GM19239 (cell line): ENCODE data around the gene KIF22.
"Not testable (repeated sequence)": the region's sequence is repeated elsewhere in the genome, so short reads cannot be mapped to it uniquely, and the experiment has no call there.

ENCODE experiments used
- DNase-seq: peaks from one replicate; pipeline ENCODE4 v3.0.0; 2011; ENCODE audit warnings: low spot score; ENCODE audit not compliant: insufficient read length
- FAIRE-seq: peaks from 2 replicates; lab custom pipeline; 2011; peaks lifted over from hg19 to GRCh38; lab: Jason Lieb, UNC

The KIF22 gene

DNA sequence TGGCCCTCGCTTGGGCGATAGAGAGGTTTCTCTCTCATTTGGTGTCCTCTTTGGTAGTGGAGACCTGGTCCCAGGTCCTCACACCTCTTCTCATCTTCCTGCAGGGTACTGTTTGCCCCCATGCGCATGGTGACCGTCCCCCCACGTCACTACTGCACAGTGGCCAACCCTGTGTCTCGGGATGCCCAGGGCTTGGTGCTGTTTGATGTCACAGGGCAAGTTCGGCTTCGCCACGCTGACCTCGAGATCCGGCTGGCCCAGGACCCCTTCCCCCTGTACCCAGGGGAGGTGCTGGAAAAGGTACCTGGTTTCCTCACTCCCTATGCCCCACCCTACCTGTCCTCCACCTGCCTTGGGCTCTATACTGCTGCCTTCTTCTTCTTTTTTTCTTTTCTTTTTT, 40.2 kb downstream of the KIF22 start:
- FAIRE-seq (no peak), DNase-seq (no peak)

DNA sequence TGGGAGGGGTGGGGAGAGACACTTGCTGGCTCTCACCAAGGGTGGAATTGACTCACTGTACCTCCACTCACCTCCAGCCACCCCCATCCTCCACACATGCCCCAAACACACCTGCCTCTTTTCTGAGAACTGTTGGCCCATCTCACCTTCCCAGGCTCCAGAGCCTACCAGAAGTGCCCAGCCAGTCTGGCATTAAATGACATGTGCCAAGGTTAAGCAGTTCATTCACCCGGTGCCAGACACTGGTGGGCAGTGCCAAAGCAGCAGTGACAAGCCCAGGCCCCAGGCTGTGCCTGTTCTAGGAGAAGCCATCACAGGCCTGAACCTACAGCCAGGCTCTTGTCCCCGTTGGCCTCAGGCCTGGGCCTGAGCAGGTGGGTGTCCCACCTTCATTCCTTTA, 40.9 kb downstream of the KIF22 start:
- DNase-seq (no peak), FAIRE-seq (no peak)

DNA sequence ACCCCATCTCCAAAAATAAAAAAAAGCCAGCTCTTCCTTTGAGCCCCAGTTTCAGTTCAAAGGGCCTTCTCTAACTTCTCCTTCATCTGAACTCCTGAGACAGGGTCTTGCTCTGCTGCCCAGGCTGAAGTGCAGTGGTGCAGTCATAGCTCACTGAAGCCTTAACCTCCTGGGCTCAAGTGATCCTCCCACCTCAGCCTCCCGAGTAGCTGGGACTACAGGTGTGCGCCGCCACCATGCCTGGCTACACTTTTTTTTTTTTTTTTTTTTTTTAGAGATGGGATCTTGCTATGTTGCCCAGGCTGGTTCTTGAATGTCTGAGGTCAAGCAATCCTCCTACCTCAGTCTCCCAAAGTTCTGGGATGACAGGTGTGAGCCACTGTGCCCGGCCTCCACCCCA, 42.7 kb downstream of the KIF22 start:
- not testable (repeated sequence) for DNase-seq, FAIRE-seq

DNA sequence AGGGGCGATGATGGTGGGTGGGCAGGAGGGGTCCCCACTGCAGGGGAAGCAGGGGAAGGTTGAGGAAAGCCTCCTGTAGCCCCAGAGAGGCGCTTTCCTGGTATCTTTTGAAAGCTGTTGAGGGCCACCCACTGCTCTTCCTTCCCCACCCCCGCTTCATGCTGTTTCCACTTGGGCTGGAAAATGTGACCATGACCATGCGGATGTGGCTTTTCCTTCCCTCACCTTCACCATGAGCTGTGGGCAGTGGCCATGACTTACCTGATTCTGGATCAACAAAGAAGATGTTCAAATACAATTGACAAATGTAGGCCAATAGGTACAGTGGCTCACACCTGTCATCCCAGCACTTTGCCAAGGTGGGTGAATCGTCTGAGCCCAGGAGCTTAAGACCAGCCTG, 43.5 kb downstream of the KIF22 start:
- no peak for DNase-seq
- FAIRE-seq, result no peak

DNA sequence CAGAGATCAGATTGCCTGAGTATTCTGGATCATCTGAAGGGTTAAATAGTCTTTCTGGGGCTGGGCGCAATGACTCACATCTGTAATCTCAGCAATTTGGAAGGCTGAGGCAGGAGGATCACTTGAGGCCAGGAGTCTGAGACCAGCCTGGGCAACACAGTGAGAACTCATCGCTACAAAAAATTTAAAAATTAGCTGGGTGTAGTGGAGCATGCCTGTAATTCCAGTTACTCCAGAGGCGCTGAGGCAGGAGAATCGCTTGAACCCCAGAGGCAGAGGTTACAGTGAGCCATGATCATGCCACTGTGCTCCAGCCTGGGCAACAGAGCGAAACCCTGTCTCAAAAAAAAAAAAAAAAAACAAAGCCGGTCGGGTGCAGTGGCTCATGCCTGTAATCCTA, 45.4 kb downstream of the KIF22 start:
- DNase-seq, result no peak
- no peak for FAIRE-seq

DNA sequence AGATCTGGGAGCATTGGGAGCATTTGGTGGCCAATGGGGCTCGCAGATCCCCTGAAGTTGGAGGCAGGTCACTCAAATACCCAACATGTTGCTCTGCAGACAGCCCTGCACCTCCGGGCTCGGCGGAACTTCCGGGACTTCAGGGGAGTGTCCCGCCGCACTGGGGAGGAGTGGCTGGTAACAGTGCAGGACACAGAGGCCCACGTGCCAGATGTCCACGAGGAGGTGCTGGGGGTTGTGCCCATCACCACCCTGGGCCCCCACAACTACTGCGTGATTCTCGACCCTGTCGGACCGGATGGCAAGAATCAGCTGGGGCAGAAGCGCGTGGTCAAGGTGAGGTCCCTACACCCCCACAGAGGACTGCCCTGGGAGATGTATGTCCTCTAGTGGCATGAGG, 46.1 kb downstream of the KIF22 start:
- no peak for FAIRE-seq
- DNase-seq, result no peak

DNA sequence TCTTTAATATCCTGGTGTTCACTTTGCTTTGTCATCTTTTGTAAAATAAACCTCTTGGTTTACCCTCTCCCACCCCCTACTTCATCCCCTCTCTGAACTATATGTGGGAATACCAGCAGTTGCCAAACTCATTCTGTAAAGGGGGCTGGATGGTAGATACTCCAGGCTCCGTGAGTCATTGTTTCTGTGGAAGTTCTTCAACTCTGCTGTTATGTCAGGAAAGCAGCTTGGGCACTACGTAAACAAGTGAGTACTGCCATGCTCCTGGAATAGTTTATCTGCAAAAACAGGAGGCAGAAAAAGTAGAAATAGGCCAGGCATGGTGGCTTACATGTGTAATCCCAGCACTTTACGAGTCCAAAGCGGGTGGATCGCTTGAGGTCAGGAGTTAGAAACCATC, 47.3 kb downstream of the KIF22 start:
- FAIRE-seq (no peak), DNase-seq (no peak)

DNA sequence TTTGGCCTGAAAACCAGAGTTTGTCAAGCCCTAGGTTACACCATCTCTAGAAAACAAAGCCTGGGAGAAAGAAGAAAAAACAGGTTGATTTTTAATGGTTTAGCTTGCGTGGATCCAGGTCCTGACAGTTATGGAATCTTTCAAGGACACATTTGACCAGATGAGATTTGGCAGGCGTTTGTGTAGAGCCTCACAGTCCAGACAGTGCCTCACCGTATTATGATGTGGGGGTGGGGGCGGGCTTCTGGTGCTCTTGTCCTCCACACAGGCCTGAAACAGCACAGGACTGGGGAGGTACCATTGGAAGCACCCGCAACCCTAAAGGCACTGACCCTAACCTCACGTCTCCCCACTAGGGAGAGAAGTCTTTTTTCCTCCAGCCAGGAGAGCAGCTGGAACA, 49.3 kb downstream of the KIF22 start:
- DNase-seq (no peak), FAIRE-seq (no peak)

DNA sequence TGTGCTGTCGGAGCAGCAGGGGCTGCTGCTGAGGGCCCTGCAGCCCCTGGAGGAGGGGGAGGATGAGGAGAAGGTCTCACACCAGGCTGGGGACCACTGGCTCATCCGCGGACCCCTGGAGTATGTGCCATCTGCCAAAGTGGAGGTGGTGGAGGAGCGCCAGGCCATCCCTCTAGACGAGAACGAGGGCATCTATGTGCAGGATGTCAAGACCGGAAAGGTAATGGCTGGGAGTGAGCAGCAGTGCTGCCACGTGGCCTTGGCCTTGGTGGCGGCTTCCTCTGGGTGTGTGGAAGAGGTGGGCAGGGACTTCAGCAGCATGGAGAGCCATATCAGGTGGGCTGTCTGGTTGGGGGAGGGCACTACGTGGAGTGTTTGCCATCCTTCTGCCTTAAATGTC, 49.7 kb downstream of the KIF22 start:
- DNase-seq, result no peak
- no peak for FAIRE-seq

DNA sequence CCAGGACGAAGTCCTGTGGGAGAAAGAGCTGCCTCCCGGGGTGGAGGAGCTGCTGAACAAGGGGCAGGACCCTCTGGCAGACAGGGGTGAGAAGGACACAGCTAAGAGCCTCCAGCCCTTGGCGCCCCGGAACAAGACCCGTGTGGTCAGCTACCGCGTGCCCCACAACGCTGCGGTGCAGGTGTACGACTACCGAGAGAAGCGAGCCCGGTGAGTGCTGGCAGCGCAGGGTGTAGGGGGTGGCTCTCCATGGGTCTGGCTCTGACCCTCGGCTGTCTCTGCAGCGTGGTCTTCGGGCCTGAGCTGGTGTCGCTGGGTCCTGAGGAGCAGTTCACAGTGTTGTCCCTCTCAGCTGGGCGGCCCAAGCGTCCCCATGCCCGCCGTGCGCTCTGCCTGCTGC, 51.1 kb downstream of the KIF22 start:
- DNase-seq, result no peak
- FAIRE-seq, result no peak

DNA sequence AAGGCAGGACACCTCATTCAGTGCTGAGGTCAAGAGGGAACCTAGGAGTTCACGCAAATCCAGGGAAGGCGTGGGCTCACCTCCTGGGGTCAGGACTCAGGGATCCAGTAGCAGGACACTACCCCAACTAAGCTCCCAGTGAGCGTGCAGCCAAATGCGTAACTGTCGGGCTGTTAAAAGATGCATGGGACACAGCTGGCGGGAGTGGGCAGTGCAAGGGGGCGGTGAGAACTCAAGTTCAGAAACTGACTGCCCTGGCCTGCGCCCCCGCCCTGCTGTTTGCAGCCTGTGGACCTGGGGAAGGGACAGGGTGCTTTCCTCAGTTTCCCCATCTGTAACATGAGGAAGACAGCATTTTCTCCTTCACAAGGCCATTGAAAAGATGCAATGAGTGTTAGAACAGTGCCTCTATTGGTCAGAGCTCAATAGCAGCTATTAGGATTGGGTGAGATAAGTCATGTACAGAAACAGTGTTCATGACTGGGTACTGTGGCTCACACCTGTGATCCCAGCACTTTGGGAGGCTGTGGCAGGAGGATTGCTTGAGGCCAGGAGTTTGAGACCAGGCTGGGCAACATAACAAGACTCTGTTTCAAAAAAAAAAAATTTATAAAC, 52.3 kb downstream of the KIF22 start:
- no peak for FAIRE-seq
- DNase-seq, result no peak

DNA sequence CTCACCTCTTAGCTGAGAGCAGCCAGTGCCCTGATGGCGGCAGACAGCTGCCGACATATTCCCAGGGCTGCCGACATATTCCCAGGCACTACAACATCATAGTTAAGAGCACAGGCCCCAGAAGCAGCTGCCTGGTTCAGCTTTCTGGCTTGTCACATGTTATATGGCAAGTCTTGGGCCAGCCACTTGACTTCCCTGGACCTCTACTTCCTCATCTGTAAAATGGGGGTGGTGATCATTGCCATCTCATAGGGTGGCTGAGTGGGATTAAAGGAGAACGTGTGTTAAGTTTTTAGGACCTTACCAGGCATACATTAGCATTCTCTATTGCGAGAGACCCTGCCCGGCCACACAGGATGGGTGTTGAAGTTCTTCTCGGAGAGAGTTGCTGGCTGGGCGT, 53.4 kb downstream of the KIF22 start:
- no peak for FAIRE-seq

DNA sequence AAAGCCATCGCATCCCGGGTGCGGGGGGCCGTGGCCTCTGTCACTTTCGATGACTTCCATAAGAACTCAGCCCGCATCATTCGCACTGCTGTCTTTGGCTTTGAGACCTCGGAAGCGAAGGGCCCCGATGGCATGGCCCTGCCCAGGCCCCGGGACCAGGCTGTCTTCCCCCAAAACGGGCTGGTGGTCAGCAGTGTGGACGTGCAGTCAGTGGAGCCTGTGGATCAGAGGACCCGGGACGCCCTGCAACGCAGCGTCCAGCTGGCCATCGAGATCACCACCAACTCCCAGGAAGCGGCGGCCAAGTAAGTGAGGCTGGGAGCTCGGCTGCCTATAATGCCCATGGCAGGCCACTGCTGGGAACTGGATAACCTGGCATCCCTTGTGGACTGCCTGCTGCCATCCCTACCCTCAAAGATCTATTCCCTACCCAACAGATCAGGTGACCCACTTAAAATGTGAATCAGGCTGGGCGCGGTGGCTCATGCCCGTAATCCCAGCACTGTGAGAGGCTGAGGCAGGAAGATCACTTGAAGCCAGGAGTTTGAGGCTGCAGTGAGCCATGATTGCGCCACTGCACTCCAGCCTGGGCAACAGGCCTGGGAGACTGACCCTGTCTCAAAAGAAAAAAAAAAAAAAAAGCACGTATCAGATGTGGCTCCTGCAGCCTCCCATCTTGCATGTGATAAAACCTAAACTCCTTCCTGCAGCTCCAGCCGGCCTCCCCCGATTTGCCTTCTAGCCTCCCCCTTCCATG, 54.2 kb downstream of the KIF22 start:
- FAIRE-seq, result no peak
- DNase-seq, result no peak

More for the DNA sequence above, 53.4 kb downstream of the KIF22 start:
- DNase-seq, result no peak

DNA sequence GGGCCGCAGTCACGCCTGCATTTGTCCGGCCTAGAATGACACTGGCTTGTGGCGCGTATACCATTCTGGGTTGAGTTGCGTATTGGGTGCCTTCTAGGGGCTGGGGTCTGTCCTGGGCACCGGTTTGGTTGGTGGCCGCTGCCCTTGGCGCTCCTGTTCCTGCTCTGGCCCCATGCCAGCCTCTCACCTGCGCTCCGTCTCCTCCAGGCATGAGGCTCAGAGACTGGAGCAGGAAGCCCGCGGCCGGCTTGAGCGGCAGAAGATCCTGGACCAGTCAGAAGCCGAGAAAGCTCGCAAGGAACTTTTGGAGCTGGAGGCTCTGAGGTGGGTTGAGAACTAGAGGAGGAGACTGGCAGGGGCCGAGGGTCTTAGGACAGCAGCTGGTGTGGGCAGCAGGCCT, 55.1 kb downstream of the KIF22 start:
- FAIRE-seq, result no peak
- no peak for DNase-seq

DNA sequence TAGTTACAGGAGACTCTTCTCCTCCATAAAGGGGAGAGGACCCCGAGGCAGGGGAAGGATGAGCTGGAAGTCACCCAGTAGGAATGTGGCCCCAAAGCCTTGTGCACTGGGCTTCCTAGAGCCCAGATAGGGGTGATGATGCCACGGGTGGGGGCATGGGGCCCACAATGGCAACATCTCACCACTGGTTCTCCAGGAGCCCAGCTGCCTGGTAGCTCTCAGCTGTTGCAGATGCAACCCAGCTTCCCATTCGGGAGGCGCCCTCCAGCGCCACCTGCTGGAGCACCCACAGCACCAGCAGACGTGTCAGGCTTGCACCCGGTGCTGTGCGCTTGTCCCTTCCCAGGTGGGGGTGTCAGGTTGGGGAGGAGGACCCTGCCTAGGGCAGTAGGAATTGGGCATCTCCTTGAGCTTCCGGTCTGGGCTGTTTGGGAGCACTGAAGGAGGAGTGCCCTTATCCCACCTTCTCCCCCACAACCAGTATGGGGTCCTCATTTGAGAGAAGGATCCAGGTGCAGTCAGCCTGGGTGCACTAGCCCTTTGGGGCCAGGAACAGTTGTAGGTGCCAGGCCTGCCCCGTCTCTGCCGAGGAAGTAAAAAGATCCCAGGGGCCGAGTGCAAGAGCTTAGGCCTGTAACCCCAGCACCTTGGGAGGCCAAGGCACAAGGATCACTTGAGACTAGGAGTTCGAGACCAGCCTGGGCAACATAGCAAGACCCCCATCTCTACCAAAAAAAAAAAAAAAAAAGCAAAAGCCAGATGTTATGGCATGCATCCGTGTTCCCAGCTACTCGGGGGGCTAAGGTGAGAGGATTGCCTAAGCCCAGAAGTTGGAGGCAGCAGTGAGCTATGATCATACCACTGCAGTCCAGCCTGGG, 58.1 kb downstream of the KIF22 start:
- DNase-seq, result peak; percentile 84
- peak; percentile 80 for FAIRE-seq

DNA sequence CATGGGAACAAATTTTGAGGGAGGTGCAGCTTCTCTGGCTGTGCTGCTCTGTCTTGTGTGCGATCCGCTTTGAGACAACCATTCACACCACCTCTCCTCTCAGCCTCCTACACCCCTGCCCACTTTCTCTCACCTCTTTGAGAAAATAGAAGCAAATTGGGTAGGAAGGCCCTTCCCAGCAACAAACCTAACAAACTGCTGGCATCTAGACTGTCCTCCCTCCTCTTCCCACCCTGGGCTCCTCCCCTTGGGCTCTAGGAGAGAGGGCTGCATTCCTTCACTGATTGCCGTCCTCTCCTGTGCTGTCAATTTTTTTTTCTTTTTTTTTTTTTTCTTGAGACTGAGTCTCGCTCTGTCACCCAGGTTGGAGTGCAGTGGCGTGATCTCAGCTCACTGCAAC, 59.0 kb downstream of the KIF22 start:
- FAIRE-seq (no peak), DNase-seq (no peak)

DNA sequence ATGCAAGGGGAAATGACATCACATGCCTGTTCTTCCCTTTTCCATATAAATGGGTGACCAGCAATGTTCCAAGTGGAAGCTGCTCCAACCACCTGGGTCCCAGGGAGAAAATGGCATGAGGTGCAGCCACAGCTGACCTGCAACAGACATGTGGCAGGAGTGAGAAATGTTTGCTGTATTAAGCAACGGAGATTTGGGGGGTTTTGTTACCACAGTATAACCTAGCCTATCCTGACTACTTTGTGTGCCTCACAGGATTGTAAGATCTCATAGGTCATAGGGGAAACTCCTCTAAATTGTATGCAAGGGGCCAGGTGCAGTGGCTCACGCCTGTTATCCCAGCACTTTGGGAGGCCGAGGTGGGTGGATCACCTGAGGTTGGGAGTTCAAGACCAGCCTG, 60.4 kb downstream of the KIF22 start:
- DNase-seq (no peak), FAIRE-seq (no peak)

DNA sequence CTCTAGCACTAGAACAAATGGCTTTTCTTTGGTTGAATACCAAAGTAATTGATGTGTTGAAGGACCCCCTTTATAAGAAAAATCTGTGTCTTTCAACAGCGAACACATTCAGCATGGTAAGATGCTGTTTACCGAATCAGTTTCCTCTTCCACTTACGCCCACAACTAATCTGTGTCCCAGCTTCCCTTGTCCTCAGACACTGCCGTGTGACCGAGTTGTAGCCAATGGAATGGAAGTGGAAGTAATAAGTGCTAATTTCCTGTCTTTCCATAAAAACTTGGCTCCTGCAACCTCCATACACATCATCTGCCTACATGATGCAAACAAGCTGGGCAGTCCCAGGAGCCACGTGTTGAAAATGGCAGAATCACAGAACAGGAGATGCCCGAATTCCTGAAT, 62.1 kb downstream of the KIF22 start:
- FAIRE-seq, result no peak
- DNase-seq, result no peak

DNA sequence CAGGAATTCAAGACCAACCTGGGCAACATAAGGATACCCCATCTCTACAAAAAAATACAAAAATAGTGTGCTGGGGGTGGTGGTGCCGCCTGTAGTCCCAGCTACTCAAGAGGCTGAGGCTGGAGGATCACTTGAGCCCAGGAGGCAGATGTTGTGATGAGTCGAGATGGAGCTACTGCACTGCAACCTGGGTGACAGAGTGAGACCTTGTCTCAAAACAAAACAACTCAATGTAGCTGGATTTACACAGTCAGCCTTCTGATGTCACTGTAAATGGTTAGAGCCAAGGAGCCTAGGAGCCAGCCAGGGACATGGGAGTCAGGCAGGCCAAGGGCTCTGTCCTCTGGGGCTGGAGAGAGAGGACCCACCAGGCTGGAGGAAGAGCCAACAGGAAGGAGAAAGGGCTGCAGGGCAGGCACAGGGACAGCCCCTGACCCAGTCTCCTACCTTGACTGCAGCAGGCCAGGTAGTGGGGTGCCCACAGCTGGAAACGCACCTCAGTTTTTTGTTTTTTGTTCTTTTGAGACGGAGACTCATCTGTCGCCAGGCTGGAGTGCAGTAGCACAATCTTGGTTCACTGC, 64.1 kb downstream of the KIF22 start:
- DNase-seq (no peak), FAIRE-seq (no peak)
